HUDEP-2 (cell line): ENCODE results near the gene SLC19A1.
"Not testable (repeated sequence)": the region's sequence is repeated elsewhere in the genome, so short reads cannot be mapped to it uniquely, and the experiment has no call there.

Experiments used
- DNase-seq, 76 experiments: peaks; one replicate each; lab custom pipeline; 2025; ENCODE audit not compliant: unreplicated experiment in 76 of 76; lab: John Stamatoyannopoulos, UW

Gene SLC19A1

DNA sequence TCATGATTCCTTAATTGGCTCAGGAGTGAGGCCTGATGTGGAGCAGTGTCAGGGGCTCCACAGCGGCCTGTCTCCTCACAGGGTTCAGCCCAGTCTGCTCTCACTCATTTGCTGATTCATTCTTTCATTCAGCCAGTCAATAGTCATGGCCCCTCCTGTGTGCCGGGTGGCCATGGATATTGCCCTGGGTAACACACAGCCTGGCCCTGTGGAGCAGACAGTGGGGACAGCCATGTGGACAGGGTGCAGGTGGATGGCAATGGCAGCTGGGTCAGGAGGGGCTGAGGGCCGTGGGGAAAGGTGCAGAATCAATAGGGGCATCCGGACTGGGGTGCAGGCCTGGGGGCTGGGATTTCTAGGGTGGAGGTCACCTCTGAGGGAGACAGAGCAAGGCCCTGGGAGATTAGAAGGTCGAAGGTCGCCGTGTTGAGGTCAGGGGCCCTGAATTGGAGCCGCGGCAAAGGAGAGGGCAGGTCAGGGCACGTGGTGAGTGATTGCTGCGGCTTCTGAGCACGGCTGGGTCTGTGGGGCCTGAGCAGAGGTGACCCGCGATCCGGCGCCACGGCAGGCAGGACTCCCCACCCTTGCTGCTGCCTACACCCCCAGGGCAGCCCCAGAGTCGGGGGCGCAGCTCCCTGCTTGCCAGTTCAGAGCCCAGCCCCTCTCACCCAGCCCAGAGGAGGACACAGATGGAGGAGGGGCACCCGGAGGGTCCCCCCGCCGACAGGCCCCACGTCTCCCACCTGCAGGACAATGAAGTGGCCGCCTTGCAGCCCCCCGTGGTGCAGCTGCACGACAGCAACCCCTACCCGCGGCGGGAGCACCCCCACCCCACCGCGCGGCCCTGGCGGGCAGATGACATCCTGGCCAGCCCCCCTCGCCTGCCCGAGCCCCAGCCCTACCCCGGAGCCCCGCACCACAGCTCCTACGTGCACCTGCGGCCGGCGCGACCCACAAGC, 33.4 kb downstream of the SLC19A1 start:
- no peak for DNase-seq

DNA sequence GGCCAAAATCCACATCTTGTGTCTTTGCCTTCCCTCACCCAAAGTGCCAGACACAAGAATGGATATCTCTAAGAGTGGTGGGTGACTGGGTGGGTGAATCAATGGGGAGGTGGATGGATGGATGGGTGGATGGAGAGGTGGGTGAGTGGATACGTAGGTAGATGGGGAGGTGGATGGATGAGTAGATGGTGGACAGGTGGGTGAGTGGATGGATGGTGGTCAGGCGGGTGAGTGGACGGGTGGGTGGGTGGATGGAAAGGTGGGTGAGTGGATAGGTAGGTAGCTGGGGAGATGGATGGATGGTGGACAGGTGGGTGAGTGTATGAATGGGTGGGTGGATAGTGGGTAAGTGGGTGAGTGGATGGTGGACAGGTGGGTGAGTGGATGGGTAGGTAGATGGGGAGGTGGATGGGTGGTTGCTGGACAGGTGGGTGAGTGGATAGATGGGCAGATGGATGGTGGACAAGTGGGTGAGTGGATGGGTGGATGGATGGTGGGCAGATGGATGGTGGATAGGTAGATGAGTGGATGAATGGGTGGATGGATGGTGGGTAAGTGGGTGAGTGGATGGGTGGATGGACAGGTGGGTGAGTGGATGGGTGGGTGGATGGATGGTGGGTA, 34.2 kb downstream of the SLC19A1 start:
- DNase-seq, result no peak

DNA sequence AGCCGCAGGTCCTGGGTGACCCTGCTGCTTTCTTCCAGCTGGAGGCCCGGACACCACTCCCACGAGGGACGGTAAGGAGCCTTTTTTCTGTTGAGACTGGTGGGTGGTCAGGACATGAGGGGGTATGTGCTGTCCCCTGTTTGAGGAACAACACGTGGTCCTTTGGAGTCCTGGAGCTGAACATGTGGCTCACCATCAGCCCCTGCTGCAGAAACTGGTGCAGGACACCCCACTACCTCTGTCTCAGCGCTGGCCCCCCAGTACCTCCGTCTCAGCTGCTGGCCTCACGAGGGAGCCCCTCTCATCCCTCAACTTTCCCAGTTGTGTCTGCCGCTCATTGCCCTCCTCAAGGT, 34.7 kb downstream of the SLC19A1 start:
- DNase-seq, result no peak

DNA sequence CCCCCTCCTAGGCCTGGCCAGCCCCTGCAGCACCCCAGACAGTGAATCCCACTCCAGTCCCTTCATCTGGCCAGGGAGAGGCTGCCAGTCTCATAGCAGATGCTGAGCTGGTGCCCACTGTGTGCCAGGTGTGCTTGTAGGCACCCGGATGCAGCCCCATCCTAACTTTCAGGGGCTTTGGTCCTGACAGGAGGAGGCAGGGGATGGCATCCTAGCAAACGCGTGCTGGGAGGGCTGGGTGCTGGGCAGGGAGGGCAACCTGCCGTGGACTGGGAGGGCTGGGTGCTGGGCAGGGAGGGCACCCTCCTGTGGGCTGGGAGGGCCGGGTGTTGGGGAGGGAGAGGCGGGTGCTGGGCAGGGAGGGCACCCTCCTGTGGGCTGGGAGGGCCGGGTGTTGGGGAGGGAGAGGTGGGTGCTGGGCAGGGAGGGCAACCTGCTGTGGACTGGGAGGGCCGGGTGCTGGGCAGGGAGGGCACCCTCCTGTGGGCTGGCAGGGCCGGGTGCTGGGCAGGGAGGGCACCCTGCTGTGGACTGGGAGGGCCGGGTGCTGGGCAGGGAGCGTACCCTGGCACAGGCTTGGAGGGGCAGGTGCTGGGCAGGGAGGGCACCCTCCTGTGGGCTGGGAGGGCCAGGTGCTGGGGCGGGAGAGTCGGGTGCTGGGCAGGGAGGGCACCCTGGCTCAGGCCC, 35.3 kb downstream of the SLC19A1 start:
- no peak for DNase-seq

DNA sequence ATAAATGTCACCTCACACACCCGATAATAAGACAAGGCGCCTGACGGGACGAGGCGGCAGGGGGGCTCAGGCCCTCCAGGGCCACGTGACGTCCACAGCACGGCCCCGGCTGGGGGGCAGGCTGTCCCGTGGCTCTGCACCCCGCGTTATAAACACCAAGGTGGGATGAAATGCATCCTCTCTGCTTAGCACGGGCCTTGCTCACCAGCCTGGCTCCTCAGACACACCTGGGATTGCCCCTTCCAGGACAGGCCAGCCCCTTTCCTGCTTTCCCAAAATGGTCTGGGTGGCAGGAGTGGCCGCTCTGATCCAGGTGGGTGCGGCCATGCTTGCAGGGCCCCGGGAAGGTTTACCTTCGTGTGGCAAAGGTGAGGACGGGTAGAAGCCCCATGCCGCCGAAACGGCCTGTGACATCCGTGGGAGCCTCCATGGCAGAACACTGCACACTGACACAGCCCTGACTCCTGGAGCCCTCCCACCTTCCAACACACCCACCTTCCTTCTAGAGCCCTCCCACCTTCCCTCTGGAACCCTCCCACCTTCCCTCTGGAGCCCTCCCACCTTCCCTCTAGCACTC, 35.9 kb downstream of the SLC19A1 start:
- no peak for DNase-seq

DNA sequence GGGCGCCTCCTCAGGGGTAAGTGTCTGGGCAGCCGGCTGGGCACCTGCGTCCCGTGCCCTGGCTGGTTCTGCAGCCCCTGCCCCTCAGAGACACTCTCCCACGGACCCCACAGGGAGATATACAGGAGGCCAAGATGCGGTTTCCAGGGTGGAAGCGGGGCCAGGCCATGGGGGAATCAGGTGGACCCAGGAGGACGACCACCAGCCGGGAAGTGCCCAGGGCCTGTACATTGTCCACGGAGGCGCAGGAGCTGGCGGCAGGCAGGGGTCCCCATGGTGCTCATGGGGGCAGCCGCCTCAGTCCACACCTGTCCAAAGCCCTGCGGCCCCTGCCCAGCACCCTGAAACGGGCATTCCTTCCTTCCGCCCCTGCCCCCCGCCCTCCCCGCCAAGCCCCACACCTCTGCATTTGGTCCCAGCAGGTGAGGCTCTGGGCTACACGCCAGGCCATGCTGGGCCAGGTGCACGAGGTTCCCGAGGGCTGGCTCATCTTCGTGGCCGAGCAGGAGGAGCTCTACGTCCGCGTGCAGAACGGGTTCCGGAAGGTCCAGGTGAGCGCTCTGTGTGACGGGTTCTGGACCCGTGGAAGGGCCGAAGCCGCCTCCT, 36.7 kb downstream of the SLC19A1 start:
- no peak for DNase-seq

DNA sequence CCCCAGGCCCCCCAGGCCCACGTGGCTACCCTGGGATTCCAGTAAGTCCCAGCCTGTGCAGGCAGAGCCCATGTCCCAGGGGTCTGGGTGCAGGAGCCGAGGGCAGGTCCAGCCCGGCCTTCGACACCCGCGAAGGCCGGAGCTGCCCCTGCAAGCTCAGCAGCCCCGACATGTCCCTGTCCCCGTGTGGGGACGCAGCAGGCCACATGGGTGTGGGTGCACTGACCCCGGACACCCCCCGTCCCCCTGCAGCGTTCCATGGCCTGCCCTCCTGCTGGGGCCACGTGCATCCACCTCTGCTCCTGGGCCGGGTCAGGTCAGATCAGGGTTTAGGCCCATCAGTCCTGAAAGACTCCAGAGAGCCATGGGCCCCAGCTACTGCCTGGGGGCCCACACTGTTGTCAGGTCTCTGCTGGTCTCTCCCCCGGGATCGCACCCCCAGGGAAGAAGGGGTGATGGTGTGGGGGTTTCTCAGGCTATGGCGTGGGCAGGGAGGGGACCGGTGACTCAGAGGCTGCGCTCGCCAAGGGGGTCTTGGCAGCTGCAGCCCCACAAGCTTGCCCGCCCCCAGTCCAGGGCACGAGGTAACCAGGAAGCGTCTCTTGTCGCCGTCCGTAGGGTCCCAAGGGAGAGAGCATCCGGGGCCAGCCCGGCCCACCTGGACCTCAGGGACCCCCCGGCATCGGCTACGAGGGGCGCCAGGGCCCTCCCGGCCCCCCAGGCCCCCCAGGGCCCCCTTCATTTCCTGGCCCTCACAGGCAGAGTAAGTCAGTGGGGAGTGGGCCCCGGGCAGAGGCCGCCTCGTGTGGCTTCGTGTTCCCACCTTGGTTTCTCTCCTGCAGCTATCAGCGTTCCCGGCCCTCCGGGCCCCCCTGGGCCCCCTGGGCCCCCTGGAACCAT, 37.5 kb downstream of the SLC19A1 start:
- no peak for DNase-seq

DNA sequence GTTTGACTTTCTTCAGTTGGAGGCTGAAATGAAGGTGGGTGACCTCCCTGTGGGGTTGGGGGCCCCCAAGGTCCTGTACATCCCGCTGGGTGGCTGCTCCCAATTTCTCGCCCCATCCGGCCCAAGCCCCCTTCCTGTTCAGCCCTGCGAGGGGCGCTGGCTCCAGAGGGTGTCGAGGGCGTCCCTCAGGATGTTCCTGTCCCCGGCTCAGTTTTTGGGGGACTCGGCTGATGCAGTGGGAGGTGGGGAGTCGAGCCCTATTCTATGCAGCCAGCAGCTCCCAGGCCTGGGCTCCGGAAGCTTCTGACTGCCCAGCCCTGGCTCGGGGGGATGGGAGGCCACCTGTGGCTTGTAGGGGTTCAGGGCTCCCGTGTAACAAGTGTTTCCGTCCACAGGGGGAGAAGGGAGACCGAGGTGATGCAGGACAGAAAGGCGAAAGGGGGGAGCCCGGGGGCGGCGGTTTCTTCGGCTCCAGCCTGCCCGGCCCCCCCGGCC, 38.2 kb downstream of the SLC19A1 start:
- DNase-seq, result no peak

DNA sequence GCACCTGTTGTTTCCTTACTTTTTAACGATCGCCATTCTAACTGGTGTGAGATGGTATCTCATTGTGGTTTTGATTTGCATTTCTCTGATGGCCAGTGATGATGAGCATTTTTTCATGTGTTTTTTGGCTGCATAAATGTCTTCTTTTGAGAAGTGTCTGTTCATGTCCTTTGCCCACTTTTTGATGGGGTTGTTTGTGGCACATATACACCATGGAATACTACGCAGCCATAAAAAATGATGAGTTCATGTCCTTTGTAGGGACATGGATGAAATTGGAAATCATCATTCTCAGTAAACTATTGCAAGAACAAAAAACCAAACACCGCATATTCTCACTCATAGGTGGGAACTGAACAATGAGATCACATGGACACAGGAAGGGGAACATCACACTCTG, 39.0 kb downstream of the SLC19A1 start:
- DNase-seq, result not testable (repeated sequence)

DNA sequence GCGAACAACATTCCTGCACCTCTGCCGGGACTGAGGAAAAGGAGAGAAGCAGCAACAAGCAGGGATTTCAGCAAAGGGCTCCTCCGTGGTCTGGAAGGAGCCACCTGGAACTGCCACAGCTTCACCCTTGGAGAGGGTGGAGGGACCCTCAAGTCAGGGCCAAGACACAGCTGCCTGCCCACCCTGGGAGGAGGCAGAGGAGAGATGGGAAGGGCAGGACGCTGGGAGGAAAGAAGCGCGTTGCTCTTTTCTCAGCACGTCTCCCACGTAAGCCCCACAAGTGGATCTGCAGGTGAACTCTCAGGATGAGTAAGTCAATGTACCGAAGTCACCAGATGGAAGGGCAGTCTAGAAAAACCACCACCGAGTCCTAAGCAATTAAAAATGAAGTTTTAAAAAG, 39.6 kb downstream of the SLC19A1 start:
- DNase-seq, result no peak

DNA sequence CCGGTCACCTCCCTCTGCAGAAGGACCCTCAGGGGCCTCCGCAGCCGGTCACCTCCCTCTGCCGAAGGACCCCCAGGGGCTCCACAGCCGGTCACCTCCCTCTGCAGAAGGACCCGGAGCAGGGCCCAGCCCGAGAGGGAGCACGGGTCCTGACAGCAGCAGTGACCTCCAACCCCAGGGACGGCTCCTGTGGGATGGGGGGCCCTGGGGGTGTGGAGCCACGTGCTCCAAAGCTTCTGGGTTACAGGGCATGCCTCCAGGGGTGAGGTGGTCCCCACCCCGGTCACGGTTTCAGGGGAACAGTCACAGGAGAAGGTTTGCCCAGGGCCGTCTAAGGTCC, 40.3 kb downstream of the SLC19A1 start:
- DNase-seq, result no peak

DNA sequence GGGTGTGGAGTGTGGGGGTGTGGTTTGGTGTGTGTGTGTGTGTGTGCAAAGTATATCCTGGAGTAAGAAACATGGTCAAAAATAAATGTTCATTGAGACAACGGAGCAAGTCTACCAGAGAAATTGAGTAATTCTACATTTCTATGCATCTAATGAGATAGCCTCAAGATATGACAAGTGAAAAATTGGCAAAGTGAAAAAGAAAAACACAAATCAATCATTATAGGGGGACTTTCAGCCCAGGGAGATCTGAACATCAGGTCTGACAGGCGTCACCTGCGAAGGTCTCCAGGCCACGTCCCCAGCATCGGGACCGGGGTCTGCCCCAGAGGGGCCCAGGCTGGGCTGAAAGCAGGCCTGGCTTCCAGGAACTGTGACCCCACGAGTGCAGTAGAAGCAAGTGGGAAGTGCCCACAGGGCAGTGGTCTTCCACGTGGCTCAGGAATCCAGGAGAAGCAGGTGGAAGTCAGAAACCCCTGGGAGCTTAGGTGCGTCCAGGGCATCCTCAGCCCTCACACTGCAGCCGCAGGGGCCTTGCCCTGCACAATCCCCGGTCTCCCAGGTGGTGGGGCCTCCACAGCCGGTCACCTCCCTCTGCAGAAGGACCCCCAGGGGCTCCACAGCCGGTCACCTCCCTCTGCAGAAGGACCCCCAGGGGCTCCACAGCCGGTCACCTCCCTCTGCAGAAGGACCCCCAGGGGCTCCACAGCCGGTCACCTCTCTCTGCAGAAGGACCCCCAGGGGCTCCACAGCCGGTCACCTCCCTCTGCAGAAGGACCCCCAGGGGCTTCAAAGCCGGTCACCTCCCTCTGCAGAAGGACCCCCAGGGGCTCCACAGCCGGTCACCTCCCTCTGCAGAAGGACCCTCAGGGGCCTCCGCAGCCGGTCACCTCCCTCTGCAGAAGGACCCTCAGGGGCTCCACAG, 40.9 kb downstream of the SLC19A1 start:
- DNase-seq, result peak in 1 of 76 experiments; percentile 20

DNA sequence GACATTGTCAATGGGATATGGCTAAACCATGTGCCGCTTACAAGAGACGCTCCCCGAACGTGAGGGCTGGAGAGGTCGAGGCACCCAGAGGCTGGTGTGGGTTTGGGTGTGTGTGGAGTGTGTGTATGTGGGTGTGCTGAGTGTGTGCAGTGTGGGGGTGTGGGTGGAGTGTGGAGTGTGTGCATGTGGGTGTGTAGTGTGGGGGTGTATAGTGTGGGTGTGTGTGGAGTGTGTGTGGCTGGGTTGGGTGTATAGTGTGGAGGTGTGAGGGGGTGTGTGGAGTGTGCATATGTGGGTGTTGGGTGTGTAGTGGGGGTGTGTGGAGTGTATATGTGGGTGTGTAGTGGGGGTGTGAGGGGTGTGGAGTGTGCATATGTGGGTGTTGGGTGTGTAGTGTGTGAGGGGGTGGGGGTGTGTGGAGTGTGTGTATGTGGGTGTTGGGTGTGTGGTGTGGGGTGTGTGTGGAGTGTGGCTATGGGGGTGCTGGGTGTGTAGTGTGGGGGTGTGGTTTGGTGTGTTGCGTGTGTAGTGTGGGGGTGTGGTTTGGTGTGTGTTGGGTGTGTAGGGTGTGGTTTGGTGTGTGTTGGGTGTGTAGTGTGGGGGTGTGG, 42.2 kb downstream of the SLC19A1 start:
- DNase-seq, result no peak

DNA sequence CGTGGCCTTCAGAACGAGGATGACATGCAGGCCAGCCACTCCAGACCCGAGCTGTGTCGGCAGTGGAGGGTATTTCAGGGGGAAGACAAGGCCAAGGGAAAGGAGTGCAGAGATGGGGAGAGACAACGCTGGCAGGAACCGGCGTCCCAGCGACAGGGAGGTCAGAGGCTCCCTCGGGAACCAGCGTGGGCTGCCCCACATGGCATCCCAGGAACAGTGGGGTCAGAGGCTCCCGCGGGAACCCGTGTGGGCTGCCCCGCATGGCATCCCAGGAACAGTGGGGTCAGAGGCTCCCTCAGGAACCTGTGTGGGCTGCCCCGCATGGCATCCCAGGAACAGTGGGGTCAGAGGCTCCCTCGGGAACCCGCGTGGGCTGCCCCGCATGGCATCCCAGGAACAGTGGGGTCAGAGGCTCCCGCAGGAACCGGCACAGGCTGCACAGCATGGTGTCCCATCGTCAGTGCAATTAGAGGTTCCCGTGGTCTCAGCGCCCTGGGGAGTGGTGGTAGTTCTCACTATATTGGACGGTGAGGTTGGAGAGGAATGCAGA, 43.0 kb downstream of the SLC19A1 start:
- no peak for DNase-seq

DNA sequence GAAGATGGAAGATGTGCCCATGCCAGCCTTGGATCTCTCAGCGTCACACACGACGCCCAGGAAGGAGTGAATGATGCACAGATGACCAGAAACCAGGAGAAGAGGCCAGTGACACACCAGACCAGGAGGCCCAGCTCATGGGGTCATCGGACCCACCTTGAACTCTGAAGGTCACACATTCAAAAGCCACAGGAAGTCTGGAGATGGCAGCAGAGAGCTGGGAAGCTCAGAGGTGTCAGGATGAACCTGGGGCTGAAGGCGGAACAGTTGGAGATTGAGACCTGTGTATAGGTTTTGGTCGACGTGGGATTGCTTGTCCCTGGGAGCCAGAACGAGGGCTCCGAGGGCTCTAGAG, 43.6 kb downstream of the SLC19A1 start:
- no peak for DNase-seq

DNA sequence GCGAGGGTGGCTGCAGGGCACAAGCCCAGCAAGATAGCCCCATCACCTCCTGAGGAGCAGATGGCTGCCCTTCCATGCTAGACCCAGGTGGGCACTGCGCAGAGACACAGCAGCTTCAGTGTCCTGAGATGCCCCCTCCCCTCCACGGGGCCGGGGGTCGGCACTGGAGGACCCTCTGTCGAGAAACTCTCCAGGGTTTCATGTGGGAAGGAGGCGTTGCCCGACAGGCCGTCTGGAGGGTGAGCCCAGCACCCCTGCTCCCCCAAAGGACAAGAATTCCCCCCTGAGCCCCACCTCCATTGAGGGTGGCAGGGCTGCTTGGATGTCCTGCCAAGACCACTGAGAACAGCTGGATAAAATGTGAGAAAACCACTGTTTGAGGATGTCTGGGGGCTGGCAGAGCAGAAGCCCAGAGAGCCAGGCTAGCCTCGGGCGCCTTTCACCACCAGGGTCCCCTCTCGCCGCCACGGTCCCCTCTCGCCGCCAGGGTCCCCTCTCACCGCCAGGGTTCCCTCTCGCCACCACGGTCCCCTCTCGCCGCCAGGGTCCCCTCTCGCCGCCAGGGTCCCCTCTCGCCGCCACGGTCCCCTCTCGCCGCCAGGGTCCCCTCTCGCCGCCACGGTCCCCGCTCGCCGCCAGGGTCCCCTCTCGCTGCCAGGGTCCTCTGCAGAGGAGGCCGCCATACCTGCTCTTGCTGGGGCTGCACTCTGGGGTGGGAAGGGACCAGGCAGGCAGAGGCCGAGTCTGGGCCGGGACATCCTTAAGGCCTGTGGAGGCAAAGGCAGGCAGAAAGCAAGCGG, 44.2 kb downstream of the SLC19A1 start:
- no peak for DNase-seq
